ENCODE measurements around the gene NF2.

The NF2 gene

GRCh38 chr22:29606320-29606719 lies 2.9 kb downstream of the NF2 start:
- no peaks in the 10 kb centered on the region for H3K9me3 ChIP-seq
- H3K36me3 ChIP-seq, result peaks cover 5% of the 10 kb centered on the region; the same call in 1 of the 2 replicates
- DNase-seq, result no peak
- no peaks in the 10 kb centered on the region for H3K27me3 ChIP-seq
- no peaks in the 10 kb centered on the region for H3K4me1 ChIP-seq
- no peak overlapping the region for H3K4me3 ChIP-seq (ENCODE audit: low read depth, low read length)
- no peak for TF ChIP-seq CTCF (IDR thresholded peaks at IDR 0.05; ENCODE audit: low read depth, low read length)

GRCh38 chr22:29607426-29607825 lies 4.0 kb downstream of the NF2 start:
- Histone ChIP-seq H3K4me3 (ENCODE audit: low read depth, low read length) (no peak overlapping the region), H3K27me3 (no peaks in the 10 kb centered on the region), H3K4me1 (no peaks in the 10 kb centered on the region), H3K9me3 (no peaks in the 10 kb centered on the region), H3K36me3 (peaks cover 5% of the 10 kb centered on the region; the same call in 1 of the 2 replicates)
- TF ChIP-seq CTCF (IDR thresholded peaks at IDR 0.05; ENCODE audit: low read depth, low read length), result no peak
- no peak for DNase-seq

- TF ChIP-seq CTCF (IDR thresholded peaks at IDR 0.05; ENCODE audit: low read depth, low read length), result peak; percentile 27
- H3K4me1 ChIP-seq, result no peaks in the 10 kb centered on the region
- H3K4me3 ChIP-seq (ENCODE audit: low read depth, low read length), result no peak overlapping the region
- H3K27me3 ChIP-seq, result no peaks in the 10 kb centered on the region
- DNase-seq, result no peak
- H3K36me3 ChIP-seq, result peaks cover 5% of the 10 kb centered on the region; the same call in 1 of the 2 replicates
- no peaks in the 10 kb centered on the region for H3K9me3 ChIP-seq
These were observed 5.7 kb downstream of the NF2 start for GRCh38 chr22:29609139-29609538.

GRCh38 chr22:29610780-29611179 lies 7.3 kb downstream of the NF2 start:
- TF ChIP-seq CTCF (IDR thresholded peaks at IDR 0.05; ENCODE audit: low read depth, low read length), result no peak
- Histone ChIP-seq H3K36me3 (no peaks in the 10 kb centered on the region; the same call in 1 of the 2 replicates), H3K27me3 (no peaks in the 10 kb centered on the region), H3K4me1 (no peaks in the 10 kb centered on the region), H3K4me3 (ENCODE audit: low read depth, low read length) (no peak overlapping the region), H3K9me3 (no peaks in the 10 kb centered on the region)
- DNase-seq, result no peak

- no peak for TF ChIP-seq CTCF (IDR thresholded peaks at IDR 0.05; ENCODE audit: low read depth, low read length)
- H3K4me1 ChIP-seq, result no peaks in the 10 kb centered on the region
- DNase-seq, result no peak
- H3K36me3 ChIP-seq, result no peaks in the 10 kb centered on the region; the same call in 1 of the 2 replicates
- no peak overlapping the region for H3K4me3 ChIP-seq (ENCODE audit: low read depth, low read length)
- H3K9me3 ChIP-seq, result no peaks in the 10 kb centered on the region
- no peaks in the 10 kb centered on the region for H3K27me3 ChIP-seq
These were observed 12.4 kb downstream of the NF2 start for GRCh38 chr22:29615705-29616327.

- no peaks in the 10 kb centered on the region for H3K36me3 ChIP-seq
- no peaks in the 10 kb centered on the region for H3K27me3 ChIP-seq
- H3K9me3 ChIP-seq, result no peaks in the 10 kb centered on the region
- H3K4me3 ChIP-seq (ENCODE audit: low read depth, low read length), result no peak overlapping the region
- no peaks in the 10 kb centered on the region for H3K4me1 ChIP-seq
- no peak for DNase-seq
- no peak for TF ChIP-seq CTCF (IDR thresholded peaks at IDR 0.05; ENCODE audit: low read depth, low read length)
These were observed 14.6 kb downstream of the NF2 start for GRCh38 chr22:29617922-29618629.

Data from BE2C (cell line).